GM18507 (cell line): ENCODE measurements around the gene GLIPR1.
"Not testable (repeated sequence)": the region's sequence is repeated elsewhere in the genome, so short reads cannot be mapped to it uniquely, and the experiment has no call there.

Experiments used
- DNase-seq: peaks from one replicate; pipeline ENCODE4 v3.0.0; 2011; ENCODE audit warnings: low read depth; ENCODE audit not compliant: insufficient read length; ENCODE audit errors: extremely low spot score
- FAIRE-seq: peaks from 2 replicates; lab custom pipeline; 2011; peaks lifted over from hg19 to GRCh38; lab: Jason Lieb, UNC

Gene GLIPR1

GRCh38 chr12:75507086-75507485 lies 26.5 kb downstream of the GLIPR1 start:
- no peak for FAIRE-seq

GRCh38 chr12:75508159-75508558 lies 27.6 kb downstream of the GLIPR1 start:
- no peak for FAIRE-seq
- no peak for DNase-seq

More at GRCh38 chr12:75507086-75507485, 26.5 kb downstream of the GLIPR1 start:
- DNase-seq: no peak

GRCh38 chr12:75509621-75510020 lies 29.1 kb downstream of the GLIPR1 start:
- FAIRE-seq: no peak
- no peak for DNase-seq

GRCh38 chr12:75511116-75512048 lies 30.8 kb downstream of the GLIPR1 start, which contains the start of gene KRR1:
KRR1 (minus strand) TSS chr12:75511609; CDS start chr12:75511597, 12 bp downstream.
- DNase-seq (peak; percentile 68), FAIRE-seq (peak; percentile 100)

- FAIRE-seq, DNase-seq: not testable (repeated sequence)
Measured at GRCh38 chr12:75521224-75521623, 40.7 kb downstream of the GLIPR1 start.

GRCh38 chr12:75522124-75522523 lies 41.6 kb downstream of the GLIPR1 start:
- DNase-seq, FAIRE-seq: not testable (repeated sequence)

GRCh38 chr12:75525263-75525662 lies 44.7 kb downstream of the GLIPR1 start:
- DNase-seq (no peak), FAIRE-seq (no peak)

GRCh38 chr12:75526655-75527511 lies 46.3 kb downstream of the GLIPR1 start:
- FAIRE-seq (peak; percentile 63), DNase-seq (no peak)

- no peak for DNase-seq
- FAIRE-seq: no peak
Measured at GRCh38 chr12:75528272-75528671, 47.7 kb downstream of the GLIPR1 start.

GRCh38 chr12:75528692-75529091 lies 48.1 kb downstream of the GLIPR1 start:
- no peak for FAIRE-seq
- no peak for DNase-seq

- no peak for FAIRE-seq
- no peak for DNase-seq
Measured at GRCh38 chr12:75529316-75529715, 48.8 kb downstream of the GLIPR1 start.

GRCh38 chr12:75529826-75530225 lies 49.3 kb downstream of the GLIPR1 start:
- FAIRE-seq (no peak), DNase-seq (no peak)

GRCh38 chr12:75533239-75533638 lies 52.7 kb downstream of the GLIPR1 start:
- DNase-seq (no peak), FAIRE-seq (no peak)

GRCh38 chr12:75539889-75540288 lies 59.3 kb downstream of the GLIPR1 start:
- FAIRE-seq (no peak), DNase-seq (no peak)

GRCh38 chr12:75542942-75543341 lies 62.4 kb downstream of the GLIPR1 start:
- no peak for FAIRE-seq
- no peak for DNase-seq

- FAIRE-seq: no peak
- DNase-seq: no peak
Measured at GRCh38 chr12:75543529-75543928, 63.0 kb downstream of the GLIPR1 start.

GRCh38 chr12:75545636-75546035 lies 65.1 kb downstream of the GLIPR1 start:
- DNase-seq (no peak), FAIRE-seq (no peak)

GRCh38 chr12:75548879-75549278 lies 68.3 kb downstream of the GLIPR1 start:
- no peak for DNase-seq

GRCh38 chr12:75549989-75550388 lies 69.4 kb downstream of the GLIPR1 start:
- FAIRE-seq: no peak

More at GRCh38 chr12:75548879-75549278, 68.3 kb downstream of the GLIPR1 start:
- no peak for FAIRE-seq

More at GRCh38 chr12:75549989-75550388, 69.4 kb downstream of the GLIPR1 start:
- DNase-seq: no peak
